ENCODE results near the gene OPCML.

DNA sequence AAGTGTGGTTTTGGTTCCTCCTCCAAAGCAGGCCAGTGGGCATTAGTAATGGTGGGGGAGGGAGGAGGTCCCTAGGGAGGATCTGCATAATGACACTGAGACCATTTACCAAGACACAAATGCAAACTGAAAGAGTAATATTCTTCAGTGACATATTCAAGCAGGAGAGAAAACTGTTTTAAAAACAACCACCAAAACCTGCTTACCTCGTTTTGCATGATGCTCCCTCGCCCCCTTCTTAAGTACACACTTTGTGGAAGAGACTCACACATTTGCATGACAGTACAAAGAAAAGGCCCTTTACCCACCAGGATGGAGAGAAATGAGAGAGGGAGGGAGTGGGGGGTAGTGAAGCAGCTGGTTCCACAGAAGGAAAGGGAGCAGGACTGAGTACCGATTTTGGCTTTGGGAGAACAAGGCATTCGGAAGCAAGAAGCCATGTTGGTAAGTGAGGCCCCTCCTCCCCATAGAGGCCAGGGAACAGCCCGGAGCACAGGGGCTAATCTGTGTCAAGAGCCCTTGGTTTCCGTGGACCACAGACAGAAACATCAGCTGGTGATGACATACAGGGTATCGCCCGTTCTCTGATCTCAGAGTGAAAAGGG lies 13.0 kb upstream of the OPCML start:
- TF ChIP-seq, protein P1, sequence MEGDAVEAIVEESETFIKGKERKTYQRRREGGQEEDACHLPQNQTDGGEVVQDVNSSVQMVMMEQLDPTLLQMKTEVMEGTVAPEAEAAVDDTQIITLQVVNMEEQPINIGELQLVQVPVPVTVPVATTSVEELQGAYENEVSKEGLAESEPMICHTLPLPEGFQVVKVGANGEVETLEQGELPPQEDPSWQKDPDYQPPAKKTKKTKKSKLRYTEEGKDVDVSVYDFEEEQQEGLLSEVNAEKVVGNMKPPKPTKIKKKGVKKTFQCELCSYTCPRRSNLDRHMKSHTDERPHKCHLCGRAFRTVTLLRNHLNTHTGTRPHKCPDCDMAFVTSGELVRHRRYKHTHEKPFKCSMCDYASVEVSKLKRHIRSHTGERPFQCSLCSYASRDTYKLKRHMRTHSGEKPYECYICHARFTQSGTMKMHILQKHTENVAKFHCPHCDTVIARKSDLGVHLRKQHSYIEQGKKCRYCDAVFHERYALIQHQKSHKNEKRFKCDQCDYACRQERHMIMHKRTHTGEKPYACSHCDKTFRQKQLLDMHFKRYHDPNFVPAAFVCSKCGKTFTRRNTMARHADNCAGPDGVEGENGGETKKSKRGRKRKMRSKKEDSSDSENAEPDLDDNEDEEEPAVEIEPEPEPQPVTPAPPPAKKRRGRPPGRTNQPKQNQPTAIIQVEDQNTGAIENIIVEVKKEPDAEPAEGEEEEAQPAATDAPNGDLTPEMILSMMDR (conservative IDR thresholded peaks at IDR 0.05; ENCODE audit: low read depth in 2 of 2): no peak
- no peak for TF ChIP-seq EZH2phosphoT487 (IDR thresholded peaks at IDR 0.05; ENCODE audit: unreplicated experiment)
- TF ChIP-seq POLR2AphosphoS5 (IDR thresholded peaks at IDR 0.05; ENCODE audit: low read depth): no peak
- TF ChIP-seq, protein P2, sequence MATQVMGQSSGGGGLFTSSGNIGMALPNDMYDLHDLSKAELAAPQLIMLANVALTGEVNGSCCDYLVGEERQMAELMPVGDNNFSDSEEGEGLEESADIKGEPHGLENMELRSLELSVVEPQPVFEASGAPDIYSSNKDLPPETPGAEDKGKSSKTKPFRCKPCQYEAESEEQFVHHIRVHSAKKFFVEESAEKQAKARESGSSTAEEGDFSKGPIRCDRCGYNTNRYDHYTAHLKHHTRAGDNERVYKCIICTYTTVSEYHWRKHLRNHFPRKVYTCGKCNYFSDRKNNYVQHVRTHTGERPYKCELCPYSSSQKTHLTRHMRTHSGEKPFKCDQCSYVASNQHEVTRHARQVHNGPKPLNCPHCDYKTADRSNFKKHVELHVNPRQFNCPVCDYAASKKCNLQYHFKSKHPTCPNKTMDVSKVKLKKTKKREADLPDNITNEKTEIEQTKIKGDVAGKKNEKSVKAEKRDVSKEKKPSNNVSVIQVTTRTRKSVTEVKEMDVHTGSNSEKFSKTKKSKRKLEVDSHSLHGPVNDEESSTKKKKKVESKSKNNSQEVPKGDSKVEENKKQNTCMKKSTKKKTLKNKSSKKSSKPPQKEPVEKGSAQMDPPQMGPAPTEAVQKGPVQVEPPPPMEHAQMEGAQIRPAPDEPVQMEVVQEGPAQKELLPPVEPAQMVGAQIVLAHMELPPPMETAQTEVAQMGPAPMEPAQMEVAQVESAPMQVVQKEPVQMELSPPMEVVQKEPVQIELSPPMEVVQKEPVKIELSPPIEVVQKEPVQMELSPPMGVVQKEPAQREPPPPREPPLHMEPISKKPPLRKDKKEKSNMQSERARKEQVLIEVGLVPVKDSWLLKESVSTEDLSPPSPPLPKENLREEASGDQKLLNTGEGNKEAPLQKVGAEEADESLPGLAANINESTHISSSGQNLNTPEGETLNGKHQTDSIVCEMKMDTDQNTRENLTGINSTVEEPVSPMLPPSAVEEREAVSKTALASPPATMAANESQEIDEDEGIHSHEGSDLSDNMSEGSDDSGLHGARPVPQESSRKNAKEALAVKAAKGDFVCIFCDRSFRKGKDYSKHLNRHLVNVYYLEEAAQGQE (IDR thresholded peaks at IDR 0.05; ENCODE audit: unreplicated experiment): no peak
- no peak for TF ChIP-seq JUNB (IDR thresholded peaks at IDR 0.05; ENCODE audit: unreplicated experiment)
- no peak for TF ChIP-seq EZH2 (IDR thresholded peaks at IDR 0.05; ENCODE audit: low read depth, unreplicated experiment)
- TF ChIP-seq CREB1 (CRISPR knock-in tag; IDR thresholded peaks at IDR 0.05; ENCODE audit: low read depth): no peak
- no peak for TF ChIP-seq STAT1 (IDR thresholded peaks at IDR 0.05; ENCODE audit: unreplicated experiment)
- TF ChIP-seq NANOG (IDR thresholded peaks at IDR 0.05; ENCODE audit: borderline replicate concordance): peak; percentile 67; the same call in 1 of the 2 replicates
- TF ChIP-seq ETS1 (IDR thresholded peaks at IDR 0.05): 0 out of 2 replicates have a peak, but pooled peaks have one; percentile 34
- TF ChIP-seq ZNF114 (CRISPR knock-in tag; IDR thresholded peaks at IDR 0.05): no peak
- no peak for TF ChIP-seq ZNF331 (CRISPR knock-in tag; IDR thresholded peaks at IDR 0.05; ENCODE audit: low read depth)

Measured in GM23338 (cell line).